Left lobe of liver (tissue), 2 donors: ENCODE data around the gene FHIP1A. TPM values are rescaled to one million over a fixed set of nuclear protein-coding genes. Genes with fewer than 3 reads are reported as not detected.

ENCODE experiments used
- ATAC-seq: fragments of 200-7000 bp; cut with Tn5 transposase; one replicate; pipeline ENCODE4 v1.9.1; 2020; ENCODE audit warnings: mild to moderate bottlenecking, moderate library complexity
- DNase-seq: peaks from one replicate; pipeline ENCODE4 v3.0.0-alpha.2; 2020; ENCODE audit warnings: low spot score
- total RNA-seq: library from RNA; stranded (reverse); gene quantifications from one replicate; pipeline ENCODE4 v1.2.1, GENCODE V29; 2021
- donor health status: DM: no; HTN: no; CAD: no; lungs with moderate emphysema.
- donor health status: DM: no; HTN: yes; CAD: no.

FHIP1A gene
- total RNA-seq, 1 donor from 2014 or later: 4.0 TPM

GRCh38 chr4:151417766-151418376, 8.9 kb downstream of the FHIP1A start:
- ATAC-seq: no peak
- no peak for DNase-seq

- DNase-seq: no peak
- no peak for ATAC-seq
These were observed 9.4 kb downstream of the FHIP1A start for GRCh38 chr4:151418385-151418784.

DNA sequence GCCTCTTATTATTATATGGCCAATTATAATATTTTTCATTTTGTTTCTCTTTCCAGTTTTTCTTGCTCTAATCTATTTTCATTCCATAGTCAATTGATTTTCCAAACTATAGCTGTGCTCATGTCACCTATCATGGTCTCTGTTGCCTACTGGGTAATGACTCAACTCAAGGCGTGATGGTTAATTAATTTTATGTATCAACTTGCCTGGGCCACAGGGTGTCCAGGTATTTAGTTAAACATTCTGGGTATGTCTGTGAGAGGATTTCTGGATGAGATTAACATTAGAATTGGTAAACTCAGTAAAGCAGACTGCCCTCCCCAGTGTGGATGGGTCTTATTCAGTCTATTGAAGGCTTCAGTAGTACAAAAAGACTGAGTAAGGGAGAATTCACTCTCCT, 9.9 kb downstream of the FHIP1A start:
- no peak for DNase-seq
- no peak for ATAC-seq

- DNase-seq (no peak), ATAC-seq (no peak)
These were observed 11.4 kb downstream of the FHIP1A start for GRCh38 chr4:151420250-151420807.

DNA sequence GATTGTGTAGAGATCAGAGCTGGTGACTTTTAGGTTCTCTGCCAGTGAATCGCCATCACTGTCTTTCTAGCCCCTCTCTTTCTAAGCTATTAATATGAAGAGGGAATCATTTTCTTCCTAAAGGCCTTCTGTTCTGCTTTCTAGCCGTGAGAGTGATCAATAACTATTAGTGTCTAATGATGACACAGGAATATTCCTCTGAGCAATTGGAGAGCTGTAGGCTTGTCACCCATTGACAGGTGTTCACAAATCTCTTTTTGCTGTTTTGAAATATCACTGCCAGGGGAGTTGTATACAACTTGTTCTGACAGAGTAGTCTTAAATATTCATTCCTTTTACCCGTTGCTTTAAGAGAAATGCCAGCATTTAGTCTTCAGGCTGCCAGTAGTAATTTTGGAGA, 13.9 kb downstream of the FHIP1A start:
- DNase-seq (no peak), ATAC-seq (no peak)

- DNase-seq: no peak
These were observed 17.5 kb downstream of the FHIP1A start for GRCh38 chr4:151426513-151426912.

DNA sequence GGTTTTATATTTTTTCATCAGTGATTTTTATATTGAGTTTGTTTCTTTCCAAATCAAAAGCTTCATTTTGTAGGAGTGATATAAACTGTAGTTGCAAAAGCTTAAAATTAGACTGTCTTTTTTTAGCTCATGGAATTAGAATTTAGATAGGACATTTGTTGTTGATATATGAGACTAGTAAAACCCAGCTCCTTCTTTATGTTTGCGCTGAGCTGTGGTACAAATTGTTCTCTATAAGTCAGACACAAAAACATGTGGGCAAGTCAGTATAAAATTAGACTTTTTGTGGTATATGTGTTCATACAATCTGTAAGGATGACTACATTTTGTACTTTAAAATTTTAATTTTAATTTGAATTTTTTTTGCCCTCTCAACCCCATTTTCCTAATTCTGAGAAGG, 18.3 kb downstream of the FHIP1A start:
- ATAC-seq: no peak
- DNase-seq: no peak

More at GRCh38 chr4:151426513-151426912, 17.5 kb downstream of the FHIP1A start:
- ATAC-seq: no peak

DNA sequence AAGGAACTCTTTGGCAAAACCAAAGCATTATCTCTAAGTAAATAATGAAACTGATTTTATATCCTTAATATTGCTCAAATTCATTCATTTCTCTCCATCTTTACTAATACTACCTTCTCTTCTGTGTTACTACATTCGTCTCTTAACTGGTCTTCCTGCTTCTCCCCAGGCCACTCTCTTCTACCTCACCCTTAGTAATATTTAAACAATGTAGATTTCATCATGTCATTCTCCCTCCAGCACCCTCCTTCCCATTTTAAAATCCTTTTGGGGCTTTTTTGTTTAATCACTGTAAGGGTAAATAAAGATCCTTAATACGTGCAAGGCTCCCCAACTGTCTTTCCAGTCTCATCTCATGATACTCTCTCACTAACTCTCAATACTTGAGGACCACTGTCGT, 19.4 kb downstream of the FHIP1A start:
- no peak for ATAC-seq
- DNase-seq: no peak

GRCh38 chr4:151429957-151430570, 21.1 kb downstream of the FHIP1A start:
- ATAC-seq (no peak), DNase-seq (no peak)

- DNase-seq: no peak
- ATAC-seq: peak; percentile 64
These were observed 21.9 kb downstream of the FHIP1A start for GRCh38 chr4:151430740-151431457.

- DNase-seq (no peak), ATAC-seq (no peak)
These were observed 22.8 kb downstream of the FHIP1A start for GRCh38 chr4:151431728-151432127.

- no peak for DNase-seq
- ATAC-seq: no peak
These were observed 23.7 kb downstream of the FHIP1A start for GRCh38 chr4:151432654-151433053.

- ATAC-seq (peak; percentile 80), DNase-seq (no peak)
These were observed 25.3 kb downstream of the FHIP1A start for GRCh38 chr4:151434183-151434860.

GRCh38 chr4:151436093-151436518, 27.1 kb downstream of the FHIP1A start:
- ATAC-seq (no peak), DNase-seq (no peak)

DNA sequence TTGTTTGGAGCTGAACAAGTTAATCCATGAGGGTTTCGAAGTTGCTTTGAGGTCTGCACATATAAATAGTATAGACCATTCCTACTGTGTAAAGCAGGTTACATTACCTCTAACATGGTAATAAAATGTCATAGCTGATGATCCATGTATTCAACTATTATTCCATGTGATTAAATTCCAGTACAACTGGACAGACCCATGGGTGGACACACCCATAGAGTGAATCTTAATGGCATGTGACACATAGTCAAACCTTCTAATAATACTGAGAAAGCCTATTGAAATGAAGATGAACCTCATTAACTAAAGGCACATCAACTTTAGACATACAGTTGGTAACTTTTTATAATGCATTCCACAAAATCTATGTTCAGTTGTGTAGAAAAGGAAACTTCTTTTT, 28.5 kb downstream of the FHIP1A start:
- no peak for ATAC-seq
- DNase-seq: no peak

GRCh38 chr4:151438154-151438553, 29.2 kb downstream of the FHIP1A start:
- ATAC-seq (no peak), DNase-seq (no peak)

DNA sequence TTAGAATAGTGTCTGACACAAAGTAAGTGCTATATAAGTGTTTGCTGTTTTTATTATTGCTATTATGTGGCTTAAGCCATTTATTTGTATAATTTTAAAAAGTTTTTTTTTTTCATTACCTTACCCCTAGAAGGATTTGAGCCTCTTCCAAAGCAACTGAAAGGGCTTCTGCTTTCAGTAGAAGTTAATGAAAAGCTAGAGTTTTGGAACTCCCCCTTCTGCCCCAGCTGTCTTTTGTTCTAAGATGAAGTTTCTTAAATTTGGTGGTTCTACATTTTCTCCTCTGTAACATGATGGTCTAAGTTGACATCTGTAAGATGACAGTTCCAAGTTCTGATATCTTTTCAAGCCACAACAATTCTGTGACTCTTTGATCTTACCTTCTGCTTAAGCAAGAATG, 30.3 kb downstream of the FHIP1A start:
- ATAC-seq (no peak), DNase-seq (no peak)

GRCh38 chr4:151442002-151442401, 33.0 kb downstream of the FHIP1A start:
- no peak for DNase-seq
- no peak for ATAC-seq

GRCh38 chr4:151443247-151443646, 34.3 kb downstream of the FHIP1A start:
- DNase-seq (no peak), ATAC-seq (no peak)

DNA sequence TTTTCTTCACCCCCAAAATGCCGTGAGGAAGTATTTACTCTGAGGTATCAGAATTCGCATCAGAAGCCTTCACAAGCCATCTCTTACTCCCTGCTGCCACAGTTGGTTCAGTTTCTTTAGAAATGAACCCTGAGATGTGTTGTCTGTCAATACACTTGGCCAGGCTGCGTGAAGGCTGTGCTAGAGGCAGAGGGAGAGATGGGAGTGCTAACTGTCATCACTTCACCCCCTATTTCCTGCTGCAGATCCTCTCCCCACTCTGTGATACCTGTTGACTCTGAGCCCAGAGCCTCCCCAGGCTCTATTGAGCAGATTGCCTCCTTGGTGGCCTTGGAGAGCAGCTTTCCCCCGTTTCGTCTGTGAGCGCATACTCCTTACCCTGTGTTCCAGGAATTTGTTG, 34.8 kb downstream of the FHIP1A start:
- ATAC-seq (no peak), DNase-seq (no peak)

- ATAC-seq (no peak), DNase-seq (no peak)
These were observed 37.2 kb downstream of the FHIP1A start for GRCh38 chr4:151446208-151446607.
